Activated CD4-positive, CD25-positive, alpha-beta regulatory T cell (primary cell): ENCODE data around the gene RFX1.
"Not testable (repeated sequence)": the region's sequence is repeated elsewhere in the genome, so short reads cannot be mapped to it uniquely, and the experiment has no call there.

Source experiments
- DNase-seq, 4 experiments: peaks; one replicate each; lab custom pipeline; 2025; lab: John Stamatoyannopoulos, UW

RFX1 gene

GRCh38 chr19:13934785-13935109 lies 71.4 kb downstream of the RFX1 start:
- no peak for DNase-seq

GRCh38 chr19:13932911-13933393 lies 73.2 kb downstream of the RFX1 start:
- DNase-seq = no peak

GRCh38 chr19:13932149-13932637 lies 73.9 kb downstream of the RFX1 start:
- no peak for DNase-seq

DNA sequence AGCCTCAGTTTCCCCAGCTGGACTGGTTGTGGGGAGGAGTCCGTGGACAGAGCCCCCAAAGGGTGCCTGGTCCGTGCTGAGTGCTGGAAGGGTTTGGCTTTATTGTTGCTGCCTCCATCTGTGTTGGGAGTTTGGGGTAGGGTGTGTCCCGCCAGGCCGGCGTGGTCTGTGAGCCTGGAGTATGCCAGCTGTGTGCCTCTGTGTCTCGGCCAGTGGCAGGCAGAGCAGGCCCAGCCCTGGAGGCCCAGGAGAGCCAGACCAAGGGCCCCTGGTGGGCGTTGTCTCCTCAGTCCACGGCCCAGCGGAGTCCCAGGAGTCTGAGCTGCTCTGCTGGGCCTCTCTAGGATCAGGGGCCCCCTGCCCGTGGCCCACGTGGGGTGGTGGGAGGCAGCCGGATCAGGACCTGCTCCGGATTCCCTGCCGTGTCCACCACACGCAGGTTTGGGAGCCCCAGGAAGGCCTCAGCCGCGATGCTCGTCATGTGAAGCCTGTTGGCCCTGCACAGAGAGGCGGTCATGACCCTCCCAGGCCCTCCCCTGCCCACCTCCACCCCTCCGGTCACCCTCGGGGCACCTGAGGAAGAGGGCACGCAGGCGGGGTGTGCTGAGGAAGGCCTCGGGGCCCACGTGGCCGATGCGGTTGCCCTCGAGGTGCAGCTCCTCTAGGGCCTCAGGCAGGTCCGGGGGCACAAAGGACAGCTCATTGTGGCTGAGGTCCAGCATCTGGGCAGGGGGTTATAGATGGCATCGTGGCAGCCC lies 74.5 kb downstream of the RFX1 start:
- DNase-seq = no peak

- no peak for DNase-seq
These were observed 75.7 kb downstream of the RFX1 start for GRCh38 chr19:13930402-13930801.

DNA sequence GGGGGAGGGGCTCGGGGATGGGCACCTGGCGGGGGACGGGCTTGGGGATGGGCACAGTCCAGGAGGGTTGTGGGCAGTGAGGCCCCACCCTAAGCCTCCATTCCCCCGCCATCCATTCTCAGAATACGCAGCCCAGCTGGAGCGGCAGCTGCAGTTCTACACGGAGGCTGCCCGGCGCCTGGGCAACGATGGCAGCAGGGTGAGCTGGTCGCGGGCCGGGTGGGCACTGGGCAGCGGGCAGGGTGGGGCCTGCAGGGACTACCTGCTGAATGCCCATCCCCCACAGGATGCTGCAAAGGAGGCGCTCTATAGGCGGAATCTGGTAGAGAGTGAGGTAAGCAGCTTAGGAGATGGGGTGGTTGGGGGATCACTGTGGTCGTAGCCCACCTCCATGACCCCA lies 76.2 kb downstream of the RFX1 start:
- DNase-seq = no peak

DNA sequence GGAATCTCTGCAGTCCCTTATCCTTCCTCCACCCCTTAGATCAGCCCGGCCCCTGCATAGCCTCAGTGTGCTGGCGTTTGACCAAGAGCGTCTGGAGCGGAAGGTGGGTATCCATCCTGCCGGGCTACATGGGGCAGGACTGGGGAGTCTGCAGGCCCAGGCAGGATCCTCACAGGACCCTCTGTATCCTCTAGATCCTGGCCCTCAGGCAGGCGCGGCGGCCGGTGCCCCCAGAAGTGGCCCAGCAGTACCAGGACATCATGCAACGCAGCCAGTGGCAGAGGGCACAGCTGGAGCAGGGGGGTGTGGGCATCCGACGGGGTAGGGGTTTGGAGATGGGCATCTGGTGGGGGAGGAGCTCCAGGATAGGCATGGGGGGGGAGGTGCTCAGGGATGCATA lies 76.8 kb downstream of the RFX1 start:
- DNase-seq = no peak

DNA sequence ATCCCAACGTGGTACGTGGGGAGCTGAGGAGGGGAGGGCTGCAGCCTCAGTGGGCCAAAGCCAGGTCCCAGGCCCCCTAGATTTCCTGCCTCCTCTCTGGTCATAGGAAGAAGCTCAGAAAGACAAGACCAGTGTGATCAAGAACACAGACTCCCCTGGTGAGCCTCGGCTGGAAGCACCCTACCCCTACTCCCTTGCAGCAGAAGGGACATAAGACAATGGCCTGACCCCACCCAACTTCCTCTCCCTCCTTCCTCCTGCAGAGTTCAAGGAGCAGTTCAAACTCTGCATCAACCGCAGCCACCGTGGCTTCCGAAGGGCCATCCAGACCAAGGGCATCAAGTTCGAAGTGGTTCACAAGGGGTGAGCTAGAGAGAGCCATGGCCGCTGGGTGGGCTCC lies 79.4 kb downstream of the RFX1 start:
- DNase-seq = no peak

DNA sequence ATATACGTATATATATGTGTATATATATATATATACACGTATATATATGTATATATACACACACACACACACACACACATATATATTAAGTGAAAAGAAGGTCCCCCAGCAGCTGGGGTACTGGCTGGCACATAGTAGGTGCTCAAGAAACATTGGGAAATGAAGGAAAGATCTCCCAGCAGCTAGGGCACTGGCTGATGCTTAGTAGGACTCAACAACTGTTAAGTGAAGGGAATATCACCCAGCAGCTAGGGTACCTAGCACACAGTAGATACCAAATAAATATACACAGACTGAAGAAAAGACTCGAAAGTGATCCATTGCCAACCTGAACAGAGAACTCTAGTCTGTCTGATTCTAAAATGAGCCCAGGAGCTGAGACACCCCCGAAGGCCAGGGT lies 80.1 kb downstream of the RFX1 start:
- DNase-seq = no peak

DNA sequence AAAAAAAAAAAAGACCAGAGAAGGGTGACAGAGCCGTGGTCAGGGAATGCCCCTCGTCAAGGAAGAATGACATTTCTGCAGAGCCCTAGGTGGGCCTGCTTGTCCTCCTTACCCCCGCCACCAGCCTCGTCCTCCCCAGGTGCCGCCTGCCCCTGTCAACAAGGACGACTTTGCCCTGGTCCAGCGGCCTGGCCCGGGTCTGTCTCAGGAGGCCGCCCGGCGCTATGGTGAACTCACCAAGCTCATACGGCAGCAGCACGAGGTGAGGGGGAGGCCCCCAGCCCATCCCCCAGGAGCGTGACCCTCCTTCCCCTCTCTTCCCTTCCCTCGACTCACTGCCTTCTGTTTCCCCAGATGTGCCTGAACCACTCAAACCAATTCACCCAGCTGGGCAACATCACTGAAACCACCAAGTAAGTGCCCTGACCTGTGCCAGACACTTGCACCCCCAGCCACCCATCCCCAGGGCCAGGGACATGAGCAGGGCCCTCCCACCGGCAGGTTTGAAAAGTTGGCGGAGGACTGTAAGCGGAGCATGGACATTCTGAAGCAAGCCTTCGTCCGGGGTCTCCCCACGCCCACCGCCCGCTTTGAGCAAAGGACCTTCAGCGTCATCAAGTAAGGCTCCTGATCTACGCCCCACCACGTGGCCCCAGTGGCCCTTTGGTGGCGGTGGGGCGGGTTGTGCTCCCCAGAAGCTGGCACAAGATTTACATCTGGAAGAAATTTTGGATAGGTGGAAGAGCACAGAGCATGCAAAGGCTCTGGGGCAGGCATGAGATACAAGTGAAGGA lies 82.7 kb downstream of the RFX1 start:
- no peak for DNase-seq

- DNase-seq = not testable (repeated sequence)
These were observed 84.0 kb downstream of the RFX1 start for GRCh38 chr19:13922118-13922517.

DNA sequence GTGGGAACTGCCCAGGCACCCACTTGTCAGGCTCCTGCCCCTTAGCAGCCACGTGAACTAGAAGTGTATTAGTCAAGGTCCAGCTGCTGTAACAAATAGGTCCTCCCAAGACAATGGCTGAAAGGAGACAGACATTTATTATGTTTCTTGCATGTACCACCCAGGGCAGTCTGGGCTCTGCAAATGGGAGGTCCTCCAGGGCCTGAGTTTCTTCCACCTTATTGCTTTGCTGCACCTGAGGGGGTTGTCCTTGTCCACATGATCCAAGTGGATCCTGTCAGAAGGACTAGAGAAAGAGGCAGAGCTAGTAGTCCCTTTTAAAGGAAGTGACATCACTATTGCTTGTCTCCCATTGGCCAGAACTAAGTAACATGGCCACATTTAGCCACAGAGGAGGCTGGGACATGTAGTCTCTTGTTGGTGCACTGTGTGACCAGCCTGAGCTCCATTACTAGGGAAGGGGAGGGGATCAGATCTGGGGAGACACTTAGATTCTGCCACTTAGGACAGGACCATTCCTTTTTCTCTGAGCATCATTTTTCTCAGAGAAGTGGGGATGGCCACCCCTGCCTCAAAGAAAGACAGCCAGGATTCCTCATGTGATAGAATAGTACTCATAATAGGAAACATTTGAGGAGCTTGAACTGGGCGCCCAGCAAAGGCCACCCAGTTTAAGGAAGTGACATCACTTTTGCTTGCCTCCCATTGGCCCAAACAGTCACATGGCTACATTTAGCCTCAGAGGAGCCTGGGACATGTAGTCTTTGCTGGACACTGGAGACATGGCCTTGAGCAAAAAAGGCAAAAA lies 85.0 kb downstream of the RFX1 start:
- DNase-seq = no peak

GRCh38 chr19:13920524-13920923 lies 85.6 kb downstream of the RFX1 start:
- DNase-seq = no peak

- DNase-seq = no peak
These were observed 87.3 kb downstream of the RFX1 start for GRCh38 chr19:13918726-13919411.

DNA sequence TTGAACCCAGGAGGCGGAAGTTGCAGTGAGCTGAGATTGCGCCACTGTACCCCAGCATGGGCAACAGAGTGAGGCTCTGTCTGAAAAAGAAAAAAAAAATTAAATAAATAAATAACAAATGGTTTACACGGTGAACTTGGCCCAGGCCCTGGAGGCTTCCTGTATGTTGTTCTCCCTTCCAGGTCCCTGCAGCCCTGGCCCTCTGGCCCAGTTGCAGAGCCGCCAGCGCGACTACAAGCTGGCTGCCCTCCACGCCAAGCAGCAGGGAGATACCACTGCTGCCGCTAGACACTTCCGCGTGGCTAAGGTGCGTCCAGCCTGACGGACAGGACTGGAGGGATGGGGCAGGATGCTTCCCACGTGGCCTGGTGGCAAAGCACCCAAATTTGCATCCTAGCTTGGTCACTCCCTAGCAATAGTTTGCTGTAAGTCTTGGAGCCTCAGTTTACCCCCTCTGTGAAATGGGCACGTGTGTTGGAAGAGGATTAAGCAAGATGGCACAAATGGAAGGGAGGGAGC lies 88.2 kb downstream of the RFX1 start:
- no peak for DNase-seq

GRCh38 chr19:13914777-13915176 lies 91.3 kb downstream of the RFX1 start:
- DNase-seq = no peak

GRCh38 chr19:13913352-13913751 lies 92.8 kb downstream of the RFX1 start:
- DNase-seq = no peak
